Activated T-cell treated with anti-CD3 and anti-CD28 coated beads, Interleukin-2, amount 50 U/mL, for 1 hour (primary cell): ENCODE results near the gene PSMC3.

ENCODE experiments used
- DNase-seq: peaks from one replicate; pipeline ENCODE4 v3.0.0-alpha.2; 2020

Gene PSMC3

DNA sequence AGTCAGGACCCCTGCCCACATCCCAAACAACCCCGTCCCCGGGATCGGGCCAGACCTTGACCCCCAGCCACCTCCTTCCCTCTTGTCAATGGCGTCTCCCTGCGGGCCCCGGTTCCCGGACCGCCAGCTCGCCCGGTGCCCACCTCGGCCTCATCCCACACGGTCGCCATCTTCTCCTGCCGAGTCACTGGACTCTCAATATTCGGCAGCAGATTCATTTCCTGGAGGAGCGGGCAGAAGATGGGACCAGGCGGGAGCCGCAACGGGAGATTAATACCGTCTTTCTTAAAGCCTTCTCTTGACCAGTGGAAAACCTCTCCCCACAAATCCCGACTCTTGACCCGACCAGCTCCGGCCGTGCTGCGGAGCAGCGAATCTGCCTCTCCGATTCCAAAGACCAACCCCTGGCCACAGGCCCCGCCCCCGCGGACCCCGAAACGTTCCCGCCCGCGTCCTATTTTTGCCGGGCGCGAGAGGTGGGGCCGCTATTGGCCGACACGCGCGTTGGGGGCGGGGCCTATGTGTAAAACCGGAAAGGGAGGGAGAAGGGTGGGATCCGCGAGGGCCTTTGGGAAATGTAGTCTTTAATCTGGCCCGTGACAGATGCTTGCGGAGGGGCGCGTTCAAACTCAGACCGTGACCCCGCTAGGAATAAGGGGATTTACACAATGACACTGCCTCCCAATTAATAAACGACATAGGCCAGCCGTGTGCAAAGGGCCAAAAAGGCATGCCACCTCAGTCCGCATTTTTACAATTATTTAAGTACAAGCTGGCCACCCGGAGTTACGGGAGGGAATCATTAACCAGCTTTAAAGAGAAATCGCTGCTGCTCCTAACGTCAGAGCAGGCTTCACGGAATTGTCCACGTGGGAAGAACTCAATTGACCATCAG lies at the start of gene PSMC3:
Gene PSMC3, minus strand, starts transcription at position 378 of the 895 bp plus-strand sequence. Its CDS starts 160 bp downstream, at position 218.
- peak; percentile 99 for DNase-seq

DNA sequence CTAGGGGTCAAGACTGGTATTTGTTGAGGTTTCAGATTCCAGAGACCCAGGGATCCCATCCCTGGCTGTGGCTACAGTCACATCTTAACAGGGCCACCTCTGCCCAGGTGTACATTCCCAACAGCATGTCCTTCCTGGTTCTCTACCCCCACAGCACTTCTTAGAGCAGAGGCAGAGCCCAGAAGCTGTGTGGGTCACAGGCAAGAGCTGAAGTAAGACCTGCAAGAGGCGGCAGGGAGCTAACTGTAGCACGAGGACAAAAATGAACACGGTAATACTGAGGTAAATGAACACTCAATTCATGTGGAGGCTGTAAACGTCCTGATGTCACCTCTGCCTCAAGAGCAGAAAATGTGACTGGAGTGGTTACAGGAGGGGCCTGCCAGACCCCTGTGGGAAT lies 44.4 kb upstream of the PSMC3 start:
- DNase-seq = no peak

DNA sequence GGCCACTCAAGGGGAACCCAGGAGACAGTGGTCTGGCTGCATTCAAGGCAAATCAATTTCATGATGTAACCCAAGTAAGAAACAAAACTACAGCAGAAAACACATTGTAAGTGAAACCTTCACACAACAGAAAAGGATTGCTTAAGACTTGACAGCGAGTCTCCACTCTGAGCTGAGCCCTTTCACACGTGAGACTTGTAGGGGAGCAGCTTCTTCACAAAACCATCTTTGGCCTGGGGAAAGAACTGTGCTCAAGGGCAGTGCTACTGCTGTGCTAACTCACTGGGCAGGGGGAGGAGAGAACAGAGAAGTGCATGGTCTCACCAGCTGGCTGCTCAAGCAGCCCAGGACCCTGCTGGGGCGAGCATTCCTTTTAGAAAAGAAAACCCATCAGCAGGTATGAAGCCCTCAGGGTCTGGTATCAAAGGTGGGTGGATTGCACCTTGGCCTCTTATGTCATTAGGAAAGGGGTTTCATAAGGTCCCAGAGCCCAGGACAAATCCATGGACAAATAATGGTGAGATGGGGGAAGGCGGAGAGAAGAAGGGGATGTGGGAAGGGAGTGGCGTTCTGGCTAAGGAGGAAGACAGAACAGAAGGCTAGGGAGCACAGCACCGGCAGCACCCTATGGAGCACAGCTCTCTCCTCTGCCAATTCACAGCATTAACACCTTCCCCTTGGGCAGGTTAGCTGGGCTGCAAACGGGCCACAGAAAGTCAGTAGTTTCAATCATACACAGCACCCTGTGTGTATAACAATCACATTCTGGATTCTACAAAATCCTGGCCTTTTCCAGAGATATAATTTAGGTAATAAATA lies 43.3 kb upstream of the PSMC3 start:
- no peak for DNase-seq

DNA sequence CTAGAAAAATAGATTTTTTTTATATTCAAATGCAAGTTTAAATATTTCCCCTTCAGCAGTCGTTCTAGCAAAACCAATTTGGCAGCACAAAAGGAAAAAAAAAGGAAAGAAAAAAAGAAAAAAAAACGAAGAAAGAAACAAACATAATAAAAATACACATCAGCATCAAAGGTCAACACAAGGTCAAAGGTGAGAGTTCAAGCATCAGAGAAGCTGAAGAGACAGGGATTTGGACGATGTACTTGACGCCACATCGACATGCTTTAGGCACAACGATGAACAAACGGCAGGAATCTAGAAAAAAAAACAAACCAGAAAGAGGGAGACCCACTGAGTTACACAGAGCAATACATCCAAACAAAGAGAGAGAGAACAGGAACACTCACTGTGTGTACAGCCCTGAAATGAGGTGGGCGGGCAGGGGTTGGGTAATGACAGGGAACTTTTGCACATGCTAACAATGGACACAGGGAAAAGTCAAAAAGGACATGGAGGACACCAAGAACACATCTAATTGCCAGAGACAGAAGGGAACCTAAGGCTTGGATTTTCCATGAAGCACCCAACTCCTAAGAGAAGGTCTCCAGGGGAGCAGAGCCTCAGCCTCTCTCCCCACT lies 42.5 kb upstream of the PSMC3 start:
- DNase-seq = no peak

DNA sequence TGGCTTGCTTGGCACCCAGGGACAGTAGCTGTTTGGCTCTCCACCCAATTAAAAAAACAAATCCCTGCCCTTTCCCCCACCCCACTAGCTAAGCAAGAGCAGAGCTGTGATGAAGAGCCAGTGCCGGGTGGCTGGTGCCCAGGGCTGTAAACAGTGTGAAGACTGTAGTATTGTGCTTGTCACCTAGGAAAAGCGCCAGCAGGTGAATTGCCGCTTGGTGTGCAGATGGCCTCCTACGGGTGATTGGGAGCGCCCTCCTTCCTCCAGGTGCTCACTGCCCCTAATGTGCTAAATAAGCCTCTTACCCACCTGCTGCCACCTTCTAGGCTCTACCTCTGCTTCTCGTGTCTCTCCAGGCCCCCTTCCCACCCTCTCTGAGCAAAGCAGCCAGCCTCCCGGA lies 41.1 kb upstream of the PSMC3 start:
- no peak for DNase-seq

DNA sequence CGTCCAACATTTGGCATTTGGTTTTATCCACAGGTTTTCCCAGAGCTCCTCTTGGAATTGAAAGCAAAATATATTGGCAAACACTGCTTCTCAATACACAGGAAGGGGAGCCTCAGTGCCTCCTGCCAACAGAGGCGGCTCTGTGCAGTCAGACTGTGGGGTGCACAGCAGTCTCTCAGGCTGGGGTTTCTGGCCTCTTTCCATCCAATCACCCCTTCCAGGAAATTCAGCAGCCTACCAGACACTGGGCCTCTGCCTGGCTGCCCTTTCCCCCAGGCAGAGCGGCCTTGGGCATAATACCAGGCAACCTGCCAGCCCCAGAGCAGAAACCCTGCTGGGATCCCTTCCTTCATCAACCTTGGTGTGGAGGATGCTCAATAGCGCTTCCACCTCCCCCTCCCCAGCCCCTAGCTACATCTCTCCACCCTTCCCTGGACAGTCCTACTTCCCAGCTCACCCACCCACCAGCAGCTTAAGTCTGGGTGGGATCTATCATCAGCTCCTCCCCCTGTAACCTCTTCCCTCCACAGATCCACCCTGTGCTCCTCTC lies 40.5 kb upstream of the PSMC3 start:
- DNase-seq = no peak

DNA sequence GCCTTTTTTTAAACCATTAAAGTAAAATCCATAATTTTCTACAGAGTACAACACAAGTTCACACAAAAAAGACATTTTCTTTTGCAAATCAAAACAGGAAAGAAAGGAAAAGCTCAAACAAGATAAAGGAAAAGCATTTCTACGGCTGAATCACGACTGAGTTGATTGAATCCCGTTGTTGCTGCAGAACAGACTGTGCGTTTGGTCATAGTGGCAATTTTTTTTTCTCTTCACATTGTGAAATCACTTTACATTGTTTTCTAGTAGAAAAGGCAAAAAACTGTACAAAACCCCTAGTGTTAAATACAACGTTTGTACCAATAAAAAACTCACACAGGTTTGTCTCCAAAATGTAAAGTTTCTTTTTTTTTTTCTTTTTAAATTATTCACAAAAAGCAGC lies 40.0 kb upstream of the PSMC3 start:
- no peak for DNase-seq

DNA sequence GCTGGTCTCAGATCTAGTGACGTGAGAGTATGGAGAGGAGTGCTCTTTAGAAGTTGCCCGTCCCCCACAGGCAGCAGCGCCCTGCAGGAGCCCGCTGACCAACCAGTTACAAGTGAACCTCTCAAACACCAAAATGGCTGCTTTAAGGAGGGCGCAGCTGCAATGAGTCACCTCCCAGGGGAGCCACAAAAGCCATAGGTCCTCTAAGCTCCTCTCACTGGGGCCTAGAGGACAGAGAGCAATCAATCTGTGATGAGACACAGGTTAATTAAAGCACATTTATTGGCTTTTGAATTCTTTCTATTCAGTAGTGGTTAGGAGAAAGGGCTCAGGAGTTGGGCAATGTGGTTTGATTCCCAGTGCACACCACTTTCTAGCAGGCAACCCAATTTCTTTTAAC lies 38.2 kb upstream of the PSMC3 start:
- DNase-seq = no peak

DNA sequence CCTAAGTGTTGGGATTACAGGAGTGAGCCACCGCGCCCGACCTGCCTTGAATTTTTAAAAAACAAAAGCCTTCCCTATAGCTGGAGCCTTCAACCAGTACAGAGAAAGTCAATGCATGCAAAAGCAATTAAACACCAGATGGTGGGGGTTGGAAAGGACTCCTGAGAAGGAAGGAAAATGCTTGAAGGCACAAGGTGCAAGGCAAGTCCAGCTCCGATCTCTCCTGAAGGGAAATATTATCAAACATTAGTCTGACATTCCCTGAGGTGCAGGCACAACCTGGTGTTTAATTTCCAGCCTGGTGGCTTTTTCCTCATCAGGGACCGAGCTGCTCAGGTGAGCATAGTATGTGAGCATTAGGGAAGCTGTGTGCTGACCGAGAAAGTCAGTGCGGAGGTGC lies 35.6 kb upstream of the PSMC3 start:
- DNase-seq = no peak

DNA sequence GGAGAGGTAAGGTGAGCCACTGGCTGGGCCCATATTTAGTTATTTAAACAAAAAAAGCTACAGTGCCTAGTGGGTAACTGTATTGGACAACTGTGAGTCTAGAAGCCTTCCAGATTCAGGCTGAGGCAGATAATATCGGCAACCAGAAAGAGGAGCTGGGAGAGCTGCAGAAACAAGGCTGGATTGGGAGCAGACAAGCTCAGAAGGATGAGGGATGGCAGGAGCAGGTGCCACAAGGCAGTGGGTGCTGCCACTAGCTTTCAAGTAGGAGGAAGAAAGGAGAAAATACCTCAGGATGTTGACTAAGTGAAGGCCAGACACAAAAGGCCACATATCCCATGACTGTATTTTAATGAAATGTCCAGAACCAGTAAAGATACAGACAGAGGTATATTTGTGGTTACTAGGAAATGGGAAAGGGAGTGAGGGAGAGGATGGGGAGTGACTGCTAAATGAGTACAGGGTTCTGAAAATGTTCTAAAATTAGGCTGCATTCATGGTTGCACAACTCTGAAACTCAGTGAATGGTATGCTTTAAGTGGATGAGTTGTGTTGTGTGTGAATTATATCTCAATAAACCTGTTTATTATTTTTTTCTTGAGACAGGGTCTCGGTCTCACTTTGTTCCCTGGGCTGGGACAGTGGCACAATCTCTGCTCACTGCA lies 34.5 kb upstream of the PSMC3 start:
- no peak for DNase-seq

DNA sequence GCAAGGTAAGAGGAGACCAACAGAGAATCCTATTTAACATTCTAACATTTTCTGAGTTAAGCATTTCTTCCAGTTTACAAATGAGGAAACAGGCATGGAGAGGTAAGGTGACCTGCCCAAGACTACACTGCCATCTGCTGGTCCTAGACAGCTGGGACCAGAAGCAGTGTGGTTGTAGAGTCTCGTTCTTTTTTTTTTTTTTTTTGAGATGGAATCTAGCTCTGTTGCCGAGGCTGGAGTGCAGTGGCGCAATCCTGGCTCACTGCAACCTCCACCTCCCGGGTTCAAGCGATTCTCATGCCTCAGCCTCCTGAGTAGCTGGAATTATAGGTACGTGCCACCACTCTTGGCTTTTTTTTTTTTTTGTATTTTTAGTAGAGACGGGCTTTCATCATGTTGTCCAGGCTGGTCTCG lies 28.0 kb upstream of the PSMC3 start:
- DNase-seq = peak; percentile 58

DNA sequence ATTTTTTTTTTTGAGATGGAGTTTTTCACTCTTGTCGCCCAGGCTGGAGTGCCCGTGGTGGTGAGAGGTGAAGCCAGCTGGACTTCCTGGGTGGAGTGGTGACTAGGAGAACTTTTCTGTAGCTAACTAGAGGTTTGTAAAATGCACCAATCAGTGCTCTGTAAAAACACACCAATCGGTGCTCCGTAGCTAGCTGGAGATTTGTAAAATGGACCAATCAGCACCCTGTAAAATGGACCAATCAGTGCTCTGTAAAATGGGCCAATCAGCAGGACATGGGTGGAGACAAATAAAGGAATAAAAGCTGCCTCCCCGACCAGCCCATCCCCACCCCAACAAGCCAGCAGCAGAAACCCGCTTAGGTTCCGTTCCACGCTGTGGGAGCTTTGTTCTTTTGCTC lies 27.1 kb upstream of the PSMC3 start:
- no peak for DNase-seq

DNA sequence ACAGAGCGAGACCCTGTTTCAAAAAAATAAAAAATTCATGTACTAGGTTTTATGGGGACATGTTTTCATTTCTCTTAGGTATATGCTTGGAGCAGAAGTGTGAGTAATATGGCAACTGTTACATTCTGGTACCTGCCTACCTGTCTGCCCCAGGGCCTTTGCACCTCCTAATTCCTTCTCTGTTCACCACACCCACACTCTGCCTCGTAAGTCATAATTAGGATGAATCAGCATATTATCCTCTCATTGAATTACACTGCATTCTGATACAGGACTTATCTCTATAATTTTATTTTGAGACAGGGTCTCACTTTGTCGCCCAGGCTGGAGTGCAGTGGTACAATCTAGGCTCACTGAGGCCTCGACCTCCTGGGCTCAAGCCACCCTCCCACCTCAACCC lies 25.8 kb upstream of the PSMC3 start:
- DNase-seq = no peak

DNA sequence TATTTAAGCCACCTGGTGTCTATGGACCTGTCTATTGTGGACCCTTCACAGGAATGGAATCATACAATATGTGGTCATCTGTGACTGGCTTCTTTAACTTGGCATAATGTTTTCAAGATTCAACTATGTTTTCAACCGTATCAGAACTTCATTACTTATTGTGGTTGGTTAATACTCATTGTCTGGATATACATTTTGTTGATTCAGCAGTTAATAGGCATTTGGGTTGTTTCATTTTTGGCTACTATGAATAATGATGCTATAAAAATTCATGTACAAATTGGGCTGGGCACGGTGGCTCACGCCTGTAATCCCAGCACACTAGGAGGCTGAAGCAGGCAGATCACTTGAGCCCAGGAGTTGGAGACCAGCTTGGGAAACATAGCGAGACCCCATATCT lies 25.2 kb upstream of the PSMC3 start:
- no peak for DNase-seq

DNA sequence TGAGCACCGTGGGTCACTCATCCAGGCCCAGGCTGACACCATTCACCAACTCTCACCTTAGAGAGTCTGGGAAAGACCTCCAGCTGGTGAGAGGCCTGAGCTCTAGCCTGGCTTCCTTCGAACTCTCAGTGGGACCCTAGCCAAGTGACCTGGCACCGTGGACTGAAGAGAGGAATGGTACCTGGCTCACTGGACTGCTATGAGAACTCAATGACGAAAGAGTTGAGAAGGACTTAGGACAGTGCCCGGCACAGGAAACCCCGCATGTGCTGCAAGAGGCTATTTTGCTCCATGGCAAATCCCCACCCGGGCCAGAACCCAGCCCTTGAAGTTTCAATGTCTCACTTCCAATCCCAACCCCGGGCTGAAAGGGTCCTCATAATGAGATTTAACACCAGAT lies 23.3 kb upstream of the PSMC3 start:
- no peak for DNase-seq

DNA sequence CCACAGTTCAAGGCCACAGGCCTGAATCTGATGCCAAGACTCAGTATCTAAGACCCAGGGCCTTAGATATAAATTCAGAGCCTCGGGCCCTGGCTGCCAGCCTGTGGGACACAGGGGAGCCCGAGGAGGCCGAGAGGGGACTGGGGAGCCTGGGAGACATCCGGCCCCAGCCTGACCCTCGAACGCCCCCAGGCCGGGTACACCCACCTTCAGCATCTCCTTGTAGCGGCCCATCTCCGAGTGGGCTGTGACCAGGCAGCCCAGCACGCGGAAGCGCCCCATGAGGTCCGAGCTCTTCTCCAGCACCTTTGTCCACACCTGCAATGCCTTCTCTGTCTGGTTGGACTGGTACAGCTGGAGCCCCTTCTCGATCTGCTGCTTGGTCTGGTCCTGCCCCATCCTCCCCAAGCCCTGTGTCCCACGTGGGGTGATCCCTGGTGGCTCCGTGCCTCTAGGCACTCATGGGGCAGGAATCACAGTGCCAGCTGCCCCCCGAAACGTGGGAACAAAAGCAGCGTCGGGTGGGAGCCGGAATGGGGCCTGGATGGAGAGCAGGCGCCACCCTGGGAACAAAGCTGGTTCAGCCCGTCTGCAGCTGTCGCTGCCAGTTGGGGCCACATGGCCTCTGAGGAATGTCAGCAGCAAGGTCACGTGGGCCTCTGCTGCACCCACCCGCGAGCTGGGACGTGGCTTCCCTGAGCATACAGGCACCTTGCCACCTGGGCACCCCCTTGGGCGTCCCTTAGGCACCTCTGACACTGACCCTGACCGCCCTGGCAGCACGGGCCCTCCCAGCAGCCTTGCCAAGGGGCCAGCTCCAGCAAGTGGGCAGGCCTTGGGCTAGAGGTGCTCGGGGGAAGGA lies 22.6 kb upstream of the PSMC3 start, which contains the start of gene RAPSN:
Gene RAPSN, minus strand, starts transcription at position 571 of the 862 bp plus-strand sequence. Its CDS starts 172 bp downstream, at position 399.
- DNase-seq = no peak

DNA sequence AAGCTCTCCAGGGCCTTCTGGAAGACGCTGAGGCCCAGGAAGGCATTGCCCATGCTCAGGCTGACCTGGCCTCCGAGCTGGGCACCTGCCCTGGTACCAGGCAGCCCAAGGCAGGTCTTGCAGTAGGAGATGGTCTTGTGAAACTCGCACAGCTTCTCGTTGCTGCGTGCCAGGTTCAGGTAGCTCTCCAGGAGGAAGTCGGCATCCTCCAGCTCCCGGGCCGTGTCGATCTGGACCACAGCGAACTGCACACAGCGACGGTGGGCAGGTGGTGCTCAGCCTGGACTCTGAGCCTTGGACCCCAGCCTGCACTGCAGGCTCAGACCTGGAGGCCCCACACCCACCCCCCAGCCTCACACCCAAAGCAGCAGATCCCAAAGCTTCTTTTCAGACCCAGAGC lies 21.7 kb upstream of the PSMC3 start:
- DNase-seq = no peak

DNA sequence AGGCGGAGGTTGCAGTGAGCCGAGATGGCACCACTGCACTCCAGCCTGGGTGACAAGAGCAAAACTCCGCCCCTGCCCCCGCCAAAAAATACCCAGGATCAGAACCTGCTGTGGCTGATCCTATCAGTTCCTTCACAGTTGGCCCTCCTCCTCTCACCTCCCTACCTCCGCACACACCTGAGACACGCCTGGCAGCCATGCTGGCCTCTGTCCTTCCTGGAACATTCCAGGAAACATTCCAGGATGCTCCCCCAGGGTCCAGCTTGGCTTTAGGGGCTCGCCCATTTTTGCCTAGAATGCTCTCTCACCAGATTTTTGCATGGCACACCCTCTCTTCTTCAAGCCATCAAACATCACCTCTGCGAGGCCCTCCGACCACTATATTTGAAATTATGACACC lies 20.6 kb upstream of the PSMC3 start:
- DNase-seq = no peak

DNA sequence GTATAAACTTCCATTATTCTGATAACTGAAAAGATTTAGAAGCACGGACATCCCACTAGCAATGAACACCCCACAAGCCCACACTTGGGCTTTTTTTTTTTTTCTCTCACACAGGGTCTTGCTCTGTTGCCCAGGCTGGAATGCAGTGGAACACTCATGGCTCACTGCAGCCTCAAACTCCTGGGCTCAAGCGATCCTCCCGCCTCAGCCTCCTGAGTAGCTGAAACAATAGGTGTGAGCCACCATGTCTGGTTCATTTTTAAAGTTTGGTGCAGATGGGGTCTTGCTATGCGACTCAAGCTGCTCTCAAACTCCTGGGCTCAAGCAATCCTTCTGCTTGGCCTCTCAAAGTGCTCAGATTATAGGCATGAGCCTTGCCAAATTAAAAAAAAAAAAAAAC lies 19.6 kb upstream of the PSMC3 start:
- DNase-seq = no peak

DNA sequence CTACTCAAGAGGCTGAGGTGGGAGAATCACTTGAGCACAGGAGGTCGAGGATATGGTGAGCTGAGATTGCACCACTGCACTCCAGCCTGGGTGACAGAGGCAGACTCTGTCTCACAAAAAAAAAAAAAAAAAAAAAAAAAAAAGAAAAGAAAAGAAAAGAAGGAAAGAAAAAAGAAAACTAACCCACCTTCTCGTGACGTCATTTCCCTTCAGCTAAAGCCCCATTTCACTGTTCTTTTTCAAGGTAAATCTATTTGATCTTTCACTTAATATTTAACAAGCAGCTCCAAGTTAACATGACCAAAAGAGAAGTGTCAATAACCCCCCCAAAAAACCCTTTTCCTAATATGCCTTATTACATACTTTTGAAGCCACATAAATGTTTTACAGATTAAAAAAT lies 17.6 kb upstream of the PSMC3 start:
- no peak for DNase-seq

DNA sequence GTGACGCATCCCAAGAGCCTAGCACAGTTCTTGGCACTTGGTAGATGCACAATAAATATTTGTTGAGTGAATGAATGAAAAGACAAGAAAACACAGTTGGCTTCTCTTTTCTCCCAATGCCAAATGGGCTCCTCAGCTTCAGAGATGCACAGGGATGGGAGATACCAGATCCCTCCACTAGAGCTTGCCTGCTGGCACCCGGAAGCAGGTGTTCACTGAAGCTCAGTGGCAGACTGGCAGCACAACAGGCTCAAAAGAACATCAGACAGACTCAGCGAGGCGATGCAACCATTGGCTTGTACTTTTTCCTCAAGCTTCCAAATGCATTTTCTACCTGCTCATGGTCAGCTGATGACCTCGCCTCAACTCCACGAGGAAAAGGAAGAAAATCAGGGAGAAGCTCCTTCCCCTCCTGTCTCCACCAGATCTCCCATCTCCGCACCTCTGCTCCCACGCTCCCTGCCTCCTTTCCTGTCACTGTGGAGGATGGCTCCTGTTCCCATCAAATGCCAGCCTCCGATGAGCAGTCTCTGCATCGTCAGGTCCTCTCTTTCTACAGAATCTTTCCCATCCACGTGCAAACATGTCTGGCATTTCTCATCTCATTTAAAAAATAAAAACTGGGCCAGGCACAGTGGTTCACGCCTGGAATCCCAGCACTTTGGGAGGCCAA lies 16.9 kb upstream of the PSMC3 start:
- no peak for DNase-seq
